GM19467 (cell line): ENCODE results near the gene RASSF6.
"Not testable (repeated sequence)": the region's sequence is repeated elsewhere in the genome, so short reads cannot be mapped to it uniquely, and the experiment has no call there.

Experiments used
- ATAC-seq: cut with Tn5 transposase; IDR thresholded peaks from one replicate; pipeline ENCODE4 v1.9.1; 2021; ENCODE audit warnings: mild to moderate bottlenecking, moderate library complexity; ENCODE audit not compliant: unreplicated experiment

RASSF6 gene

DNA sequence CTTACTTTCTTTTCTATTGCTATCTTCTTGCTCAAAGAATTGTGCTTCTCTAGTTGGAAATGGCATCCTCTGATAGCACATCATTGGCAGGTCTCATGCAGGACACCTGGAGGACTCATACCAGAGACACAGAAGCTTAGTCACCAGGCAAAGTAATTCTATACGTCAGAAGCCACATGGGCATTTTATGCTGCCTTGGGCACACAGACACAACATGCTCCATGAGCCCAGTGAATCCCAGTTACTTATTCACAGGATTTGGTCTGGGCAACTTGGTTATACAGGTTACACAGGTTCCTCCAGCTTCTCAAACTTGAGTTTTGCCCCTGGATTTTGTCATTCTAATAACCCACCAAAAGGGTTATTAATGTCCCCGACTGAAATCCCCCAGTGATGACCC, 7.1 kb downstream of the RASSF6 start:
- no peak for ATAC-seq

GRCh38 chr4:73612032-73612431, 8.2 kb downstream of the RASSF6 start:
- no peak for ATAC-seq

- ATAC-seq, result no peak
These were observed 10.5 kb downstream of the RASSF6 start for GRCh38 chr4:73609706-73610105.

DNA sequence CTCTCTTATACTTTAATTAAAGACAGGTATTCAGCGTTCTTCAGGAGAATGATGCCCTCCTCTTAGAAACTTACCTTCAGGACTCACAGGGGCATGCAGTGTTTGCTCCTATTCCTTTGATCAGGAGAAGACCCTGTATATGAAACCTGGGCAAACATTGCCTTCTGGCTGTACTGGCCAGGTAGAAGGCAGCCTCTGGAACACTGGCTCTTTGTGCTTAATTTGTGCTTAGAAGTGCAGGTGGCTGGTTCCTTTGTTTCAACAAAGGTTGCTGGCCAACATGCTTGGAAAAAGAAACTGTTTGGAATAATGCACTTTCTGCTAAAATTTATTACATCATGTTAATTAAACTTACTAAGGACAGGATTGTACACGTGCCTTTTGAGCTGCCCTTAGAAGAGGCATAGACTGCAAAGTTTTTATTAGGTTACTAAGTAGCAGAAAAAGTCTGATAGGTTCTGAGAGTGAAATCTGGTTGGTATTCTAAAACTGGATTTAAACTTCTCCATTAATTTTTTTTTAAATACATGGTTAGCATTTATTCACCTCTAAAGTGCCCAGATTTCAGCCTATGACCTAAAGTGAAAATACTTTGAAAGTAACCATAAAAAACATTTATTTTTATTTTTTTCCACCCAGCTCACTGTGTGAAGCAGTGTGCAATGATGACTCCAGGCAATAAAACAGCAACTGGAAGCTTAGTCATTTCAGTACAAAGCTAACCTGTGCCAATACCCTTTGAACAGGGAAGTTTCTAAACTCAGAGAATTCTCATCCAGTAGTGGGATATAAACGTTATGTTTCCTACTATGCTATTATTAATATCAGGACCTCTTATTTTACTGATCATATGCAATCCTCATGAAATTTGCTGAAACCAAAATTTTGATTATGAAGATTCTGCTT, 11.3 kb downstream of the RASSF6 start:
- no peak for ATAC-seq

GRCh38 chr4:73607375-73608033, 12.7 kb downstream of the RASSF6 start:
- ATAC-seq, result no peak

GRCh38 chr4:73606465-73606974, 13.7 kb downstream of the RASSF6 start:
- peak; percentile 68 for ATAC-seq

DNA sequence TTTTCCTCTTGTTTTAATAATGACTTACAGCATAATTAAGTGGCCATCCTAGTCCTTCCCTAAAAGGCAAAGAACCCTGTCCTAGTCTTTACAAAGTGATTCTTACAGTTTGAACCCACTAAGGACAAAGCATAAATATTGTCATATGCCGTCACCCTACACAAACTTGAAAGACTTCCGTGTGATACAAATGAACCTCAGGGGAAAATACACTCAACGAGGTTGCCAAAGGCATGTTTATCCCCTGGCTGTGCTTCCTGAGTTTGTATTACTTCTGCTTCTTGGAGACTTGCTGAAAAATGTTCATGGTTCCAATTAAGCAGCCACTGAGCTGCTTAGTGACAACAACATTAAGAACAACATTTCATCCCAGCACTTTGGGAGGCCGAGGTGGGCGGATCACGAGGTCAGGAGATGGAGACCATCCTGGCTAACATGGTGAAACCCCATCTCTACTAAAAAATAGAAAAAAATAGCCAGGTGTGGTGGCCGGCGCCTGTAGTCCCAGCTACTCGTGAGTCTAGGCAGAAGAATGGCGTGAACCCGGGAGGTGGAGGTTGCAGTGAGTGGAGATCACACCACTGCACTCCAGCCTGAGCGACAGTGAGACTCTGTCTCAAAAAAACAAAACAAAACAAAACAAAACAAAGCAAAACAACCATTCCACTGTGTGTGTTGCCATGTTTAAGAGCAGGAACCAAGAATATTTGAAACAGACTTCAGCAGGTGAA, 16.2 kb downstream of the RASSF6 start:
- ATAC-seq, result no peak

- ATAC-seq, result no peak
These were observed 16.9 kb downstream of the RASSF6 start for GRCh38 chr4:73603271-73603710.

DNA sequence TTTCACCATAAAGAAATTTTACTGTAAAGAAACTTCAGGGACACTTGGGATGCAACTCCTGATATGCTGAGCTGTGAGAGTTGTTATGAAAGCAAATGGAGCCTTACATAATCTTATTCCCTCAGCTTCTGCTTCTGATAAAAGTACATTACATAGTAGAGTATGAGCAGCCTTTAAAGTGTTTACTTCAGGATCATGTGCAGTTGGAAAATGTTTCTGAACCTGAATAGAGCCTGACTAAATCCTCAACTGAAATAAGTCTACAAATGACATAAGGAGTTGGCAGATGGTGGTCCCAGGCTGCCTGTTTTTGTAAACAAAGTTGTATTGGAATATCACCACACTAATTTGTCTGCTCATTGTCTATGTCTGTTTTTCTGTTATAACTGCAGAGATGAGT, 19.3 kb downstream of the RASSF6 start:
- no peak for ATAC-seq

DNA sequence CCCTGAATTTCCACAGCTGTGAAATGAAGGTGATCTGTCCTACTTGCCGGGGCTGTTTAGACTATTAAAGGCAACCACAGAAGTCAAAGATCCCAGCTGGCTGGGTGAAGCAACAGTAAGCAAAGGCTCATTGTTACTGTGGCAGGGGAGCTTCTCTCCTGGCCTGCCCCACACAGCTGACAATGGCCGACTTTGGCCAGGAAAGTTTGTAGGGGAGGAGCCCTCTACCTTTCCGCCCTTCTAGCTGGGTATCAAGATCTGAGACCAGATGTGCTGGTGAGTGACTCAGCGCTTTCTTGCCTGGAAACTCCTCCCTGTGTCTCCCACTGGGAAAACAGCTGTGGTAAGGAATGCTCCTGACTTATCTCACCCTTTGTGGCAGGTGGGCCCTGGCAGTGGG, 21.1 kb downstream of the RASSF6 start:
- no peak for ATAC-seq

DNA sequence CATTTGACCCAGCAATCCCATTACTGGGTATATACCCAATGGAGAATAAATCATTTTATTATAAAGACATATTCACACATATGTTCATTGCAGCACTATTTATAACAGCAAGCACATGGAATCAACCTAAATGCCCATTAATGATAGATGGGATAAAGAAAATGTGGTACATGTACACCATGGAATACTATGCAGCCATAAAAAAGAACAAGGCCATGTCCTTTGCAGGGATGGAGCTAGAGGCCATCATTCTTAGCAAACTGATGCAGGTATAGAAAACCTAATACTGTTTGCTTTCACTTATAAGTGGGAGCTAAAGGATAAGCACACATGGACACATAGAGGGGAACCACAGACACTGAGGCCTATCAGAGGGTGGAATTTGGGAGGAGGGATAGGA, 22.6 kb downstream of the RASSF6 start:
- ATAC-seq, result no peak

GRCh38 chr4:73597183-73597582, 23.1 kb downstream of the RASSF6 start:
- ATAC-seq, result not testable (repeated sequence)

DNA sequence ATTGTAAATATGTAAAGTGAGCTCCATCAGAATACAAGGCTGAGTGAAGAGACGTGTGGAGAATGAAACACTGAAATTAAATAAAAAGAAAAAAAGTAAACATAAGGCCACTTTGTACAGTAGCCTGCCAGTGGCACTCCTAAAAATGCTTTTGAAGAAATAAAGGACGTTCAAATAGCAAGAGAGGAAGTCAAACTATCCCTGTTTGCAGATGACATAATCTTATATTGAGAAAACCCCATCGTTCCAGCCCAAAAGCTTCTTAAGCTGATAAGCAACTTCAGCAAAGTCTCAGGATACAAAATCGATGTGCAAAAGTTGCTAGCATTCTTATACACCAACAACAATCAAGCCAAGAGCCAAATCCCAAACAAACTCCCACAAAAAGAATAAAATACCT, 24.2 kb downstream of the RASSF6 start:
- ATAC-seq, result no peak

GRCh38 chr4:73593631-73594241, 26.5 kb downstream of the RASSF6 start:
- no peak for ATAC-seq

DNA sequence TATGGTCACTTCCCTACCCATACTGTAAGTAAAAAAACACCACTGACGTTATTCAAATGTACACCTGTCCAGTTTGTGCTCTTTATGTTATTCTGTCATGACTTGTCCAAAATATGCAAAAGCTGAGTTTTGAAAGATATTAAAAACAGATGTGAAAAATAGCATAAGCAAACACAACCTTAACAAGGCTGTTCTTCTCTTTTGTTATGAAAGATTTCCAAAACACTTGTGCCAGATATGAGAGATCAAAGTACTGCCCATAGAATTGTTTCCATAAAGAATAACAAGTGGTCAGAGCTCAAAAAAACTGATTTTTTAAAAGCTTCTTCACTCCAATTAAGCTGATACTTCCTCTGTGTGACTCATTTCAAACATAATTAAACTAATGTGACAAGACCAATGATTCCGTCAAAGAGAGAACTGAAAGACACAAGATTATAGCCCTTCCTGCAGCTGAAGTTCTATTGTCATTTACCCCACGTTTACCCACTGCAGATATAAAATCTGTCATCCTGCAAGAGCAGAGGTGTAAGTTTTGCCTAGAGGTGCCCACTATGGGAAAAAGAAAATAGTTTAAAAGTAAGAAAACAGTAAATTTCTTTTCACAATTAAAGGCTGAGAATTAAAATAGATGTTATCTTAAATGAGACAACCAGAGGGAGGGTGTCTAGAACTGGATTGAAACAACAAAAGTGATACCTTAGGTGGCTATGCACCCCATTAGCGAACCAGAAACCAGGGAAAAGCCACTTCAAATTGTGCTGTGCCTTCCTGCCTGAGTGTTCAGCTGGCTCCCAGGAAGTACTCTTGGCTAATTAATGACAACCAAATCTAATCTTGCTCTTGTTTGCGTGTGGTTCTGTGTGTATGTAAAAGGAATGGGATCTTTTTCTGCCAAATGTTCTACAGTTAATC, 30.1 kb downstream of the RASSF6 start:
- peak; percentile 88 for ATAC-seq

DNA sequence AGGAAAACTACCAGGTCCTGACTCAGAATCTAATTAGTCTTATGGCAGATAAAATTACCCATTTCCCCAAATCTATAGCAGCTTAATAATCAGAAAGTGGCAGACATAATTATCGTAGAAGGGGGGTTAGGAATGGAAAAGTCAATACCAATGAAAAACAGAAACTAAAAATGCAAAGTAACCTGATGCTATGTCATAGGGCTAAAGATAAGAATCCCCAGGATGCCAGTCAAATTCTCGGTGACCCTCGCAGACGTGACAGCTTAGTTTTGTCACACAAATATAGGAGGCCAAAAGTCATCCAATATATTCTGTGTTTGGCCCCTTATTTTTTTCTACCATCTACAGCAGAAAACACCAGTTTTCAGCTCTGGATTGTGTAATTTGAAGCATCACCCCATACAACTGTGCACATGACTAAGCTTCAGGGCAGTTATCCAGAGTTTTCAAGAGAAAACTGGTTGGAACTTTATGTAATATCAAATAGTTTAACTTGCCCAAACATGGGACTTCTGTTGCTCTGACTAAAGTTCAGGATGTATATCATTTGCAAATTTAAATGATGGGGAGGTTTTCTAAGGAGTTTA, 30.9 kb downstream of the RASSF6 start:
- peak; percentile 30 for ATAC-seq

DNA sequence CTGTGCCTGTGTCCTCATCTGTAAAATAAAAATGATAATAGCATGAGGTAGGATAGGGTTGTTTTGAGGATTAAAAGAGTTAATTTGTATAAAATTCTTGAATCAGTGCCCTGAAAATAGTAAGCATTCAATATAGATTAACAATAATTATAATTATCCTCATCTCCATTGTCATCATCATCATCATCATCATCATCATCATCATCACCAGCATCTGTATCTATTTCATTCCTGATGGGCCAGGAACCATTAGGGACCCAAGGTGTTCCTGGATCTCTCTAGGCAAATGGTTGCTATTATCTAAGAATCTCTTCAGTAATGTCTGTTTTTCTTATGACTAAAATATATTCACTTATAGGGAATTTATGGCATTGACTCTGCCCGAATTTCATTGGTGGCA, 31.6 kb downstream of the RASSF6 start:
- no peak for ATAC-seq

- no peak for ATAC-seq
These were observed 33.6 kb downstream of the RASSF6 start for GRCh38 chr4:73586666-73587065.

DNA sequence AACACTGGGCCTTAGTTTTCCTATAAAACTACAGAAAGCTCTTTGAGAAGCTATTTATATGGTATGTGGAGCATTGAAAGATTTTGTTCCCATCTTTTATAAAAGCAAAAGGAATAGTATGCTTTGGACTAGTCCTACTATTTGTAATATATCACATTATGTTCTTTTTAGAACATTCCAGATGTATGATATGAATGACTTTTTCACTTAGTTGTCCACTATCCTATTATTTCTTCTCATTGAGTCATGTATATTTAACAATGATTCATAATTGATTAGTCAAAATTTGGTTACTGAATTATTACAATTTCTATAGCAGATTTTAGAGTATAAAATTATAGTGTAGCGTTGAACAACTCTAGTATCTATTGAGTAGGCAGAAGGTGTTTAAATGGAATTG, 34.2 kb downstream of the RASSF6 start:
- no peak for ATAC-seq

DNA sequence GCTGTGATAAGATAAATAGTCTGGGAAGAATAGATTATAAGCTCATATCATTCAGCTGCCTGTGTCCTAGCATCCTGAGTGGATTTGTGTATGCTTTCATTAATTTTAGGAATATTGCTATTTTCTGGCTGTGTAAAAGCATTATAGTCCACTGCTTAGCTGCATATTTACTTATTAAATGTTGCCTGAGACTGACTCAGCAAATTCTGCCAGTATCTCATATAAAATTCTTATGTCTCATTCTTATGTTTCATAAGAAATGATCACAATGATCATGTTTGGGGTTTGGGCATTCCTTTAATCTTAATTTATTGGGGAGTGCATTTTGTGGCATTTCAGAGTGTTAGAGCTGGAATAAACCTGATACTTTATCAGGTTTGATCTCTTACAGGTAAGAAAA, 34.9 kb downstream of the RASSF6 start:
- no peak for ATAC-seq
